Gastroesophageal sphincter (tissue), 2 donors: ENCODE measurements around the gene MEIS2.

Source experiments
- EP300 ChIP-seq: sonication (generic); formaldehyde crosslinking; IDR thresholded peaks from one replicate; pipeline ENCODE4 v1.6.1; 2017; ENCODE audit warnings: antibody characterized with exemption, mild to moderate bottlenecking
- POLR2A ChIP-seq, 2 donors: fragments of 450-650 bp; IDR thresholded peaks; one replicate each; pipeline ENCODE4 v1.6.1; 2017; ENCODE audit warnings: antibody characterized with exemption in 2 of 2, mild to moderate bottlenecking in 2 of 2, moderate library complexity in 1 of 2

- no peak for TF ChIP-seq EP300
- TF ChIP-seq POLR2A (IDR thresholded peaks at IDR 0.05), result no peak
Measured at GRCh38 chr15:37090543-37091175, 9.7 kb downstream of the MEIS2 start.
